IPS DF 4.7 (cell line): ENCODE measurements around the gene LACTB.
A peak's percentile ranks its signal among the peaks of the same experiment; 100 is the strongest.

Experiments
- DNase-seq: peaks from one replicate; pipeline ENCODE4 v3.0.0-alpha.2; 2013; ENCODE audit warnings: low spot score; ENCODE audit errors: extremely low read depth

The LACTB gene

DNA sequence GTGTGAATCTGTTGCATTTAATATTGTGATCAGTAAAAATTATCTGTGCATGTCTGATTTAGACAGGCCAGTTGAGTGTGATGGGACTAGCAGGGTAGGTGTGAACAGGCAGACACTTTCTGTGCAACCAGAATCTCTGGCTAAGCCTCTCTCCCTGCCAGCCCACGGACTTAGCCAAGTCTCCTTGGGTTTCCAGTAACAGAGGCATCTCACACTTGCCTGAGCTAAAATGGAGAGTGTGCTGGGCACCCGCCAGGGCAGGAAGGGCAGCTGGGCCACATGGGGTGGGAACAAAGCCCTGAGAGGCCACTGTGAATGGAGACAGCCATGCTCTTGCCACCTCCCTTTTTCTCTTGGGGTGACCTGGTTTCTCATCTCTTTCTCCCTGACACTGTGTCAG, 48.1 kb downstream of the LACTB start:
- no peak for DNase-seq

GRCh38 chr15:63172376-63172775, 50.7 kb downstream of the LACTB start:
- DNase-seq = no peak

GRCh38 chr15:63172851-63173451, 51.3 kb downstream of the LACTB start:
- DNase-seq = no peak

- DNase-seq = no peak
Observed at GRCh38 chr15:63176302-63176701, 54.6 kb downstream of the LACTB start.

GRCh38 chr15:63178034-63178433, 56.4 kb downstream of the LACTB start:
- no peak for DNase-seq

DNA sequence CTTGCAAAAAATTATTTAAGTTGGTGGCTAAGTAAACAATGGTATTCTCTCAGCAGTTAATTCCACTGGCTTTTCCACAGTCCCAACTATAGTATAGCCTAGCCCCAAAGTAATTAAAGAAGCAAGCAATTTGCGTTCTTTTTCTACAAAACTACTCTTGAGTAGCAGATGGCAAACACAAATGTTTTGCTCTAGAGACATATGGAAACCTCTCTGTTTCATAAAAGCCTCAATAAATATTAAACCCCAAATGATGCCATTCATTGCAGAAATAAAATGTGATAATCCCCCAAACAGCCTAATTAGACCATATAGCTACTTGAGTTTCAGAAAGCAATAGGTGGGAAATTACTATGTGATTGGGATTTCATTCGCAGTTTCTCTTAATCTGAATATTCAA, 59.1 kb downstream of the LACTB start:
- no peak for DNase-seq

GRCh38 chr15:63181648-63182047, 60.0 kb downstream of the LACTB start:
- DNase-seq = no peak

- no peak for DNase-seq
Observed at GRCh38 chr15:63185206-63185605, 63.5 kb downstream of the LACTB start.

- no peak for DNase-seq
Observed at GRCh38 chr15:63186065-63186464, 64.4 kb downstream of the LACTB start.

DNA sequence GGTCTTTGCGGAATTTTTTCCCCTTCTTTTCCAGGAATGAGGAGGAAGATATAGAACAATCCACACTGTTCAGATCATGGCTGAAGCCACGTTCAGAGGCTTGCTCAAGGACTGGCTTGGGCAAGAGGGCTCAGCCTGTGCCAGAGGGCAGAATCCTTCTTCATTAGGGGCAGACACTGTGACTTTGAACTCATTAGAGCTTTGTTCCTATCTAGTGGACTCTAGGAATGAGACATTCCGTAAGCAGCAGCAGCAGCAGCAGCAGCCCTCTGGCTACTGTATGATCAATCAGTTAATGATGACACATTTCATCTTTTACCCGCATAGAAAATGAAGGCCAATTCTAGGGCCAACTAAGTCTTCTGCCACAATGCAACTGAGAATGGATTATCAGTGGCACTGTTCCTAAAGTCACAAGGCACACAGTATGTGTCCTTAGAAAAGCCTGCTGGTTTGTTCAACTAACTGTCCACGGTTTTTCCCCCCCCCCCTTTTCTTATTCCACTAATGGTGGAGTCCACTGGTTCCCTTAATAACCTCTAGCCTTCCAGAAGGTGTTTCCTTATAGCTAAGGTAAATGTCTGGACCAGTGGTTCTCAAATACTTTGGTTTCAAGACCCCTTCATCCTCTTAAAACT, 66.0 kb downstream of the LACTB start:
- no peak for DNase-seq

GRCh38 chr15:63188247-63188925, 66.7 kb downstream of the LACTB start:
- DNase-seq = no peak

DNA sequence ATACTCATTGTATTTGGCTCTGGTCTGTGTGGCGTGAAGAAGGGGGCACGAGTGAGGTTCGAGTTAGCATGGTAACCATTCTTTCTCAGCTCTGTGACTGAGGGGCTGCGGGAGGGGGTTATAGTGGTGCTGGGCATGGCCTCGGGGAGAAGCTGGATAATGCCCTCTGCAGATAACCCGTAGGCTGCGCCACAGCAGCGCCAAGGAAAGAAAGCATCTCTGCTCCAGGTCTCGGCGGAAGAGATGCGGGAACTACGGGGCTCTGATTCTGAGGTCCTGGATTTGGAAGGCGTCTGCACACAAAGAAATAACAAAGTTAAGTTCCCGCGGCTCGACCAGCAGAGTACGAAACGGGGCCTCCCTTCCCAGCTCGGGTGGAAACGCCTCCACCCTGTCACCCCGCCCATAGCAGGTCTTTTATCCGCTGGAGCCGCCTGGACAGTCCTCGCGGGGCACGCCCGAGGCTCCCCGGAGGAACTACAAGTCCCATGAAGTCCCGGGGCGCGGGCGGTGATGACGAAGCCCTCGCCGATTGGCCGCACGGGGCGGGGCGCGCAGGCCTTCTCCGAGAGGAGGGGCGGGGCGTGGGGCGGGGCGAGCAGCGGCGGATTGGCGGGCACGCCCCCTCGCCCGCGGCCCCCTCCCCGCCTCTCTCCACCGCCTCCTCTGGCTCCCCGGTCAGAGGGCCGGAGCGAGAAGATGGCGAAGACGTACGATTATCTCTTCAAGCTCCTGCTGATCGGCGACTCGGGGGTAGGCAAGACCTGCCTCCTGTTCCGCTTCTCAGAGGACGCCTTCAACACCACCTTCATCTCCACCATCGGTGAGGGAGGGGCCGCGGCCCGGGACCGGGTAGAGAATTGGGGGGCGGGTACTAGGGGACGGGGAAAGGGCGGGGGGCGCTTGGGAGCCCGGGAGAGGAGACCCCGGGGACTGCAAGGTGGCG, 67.5 kb downstream of the LACTB start, which contains the start of gene RAB8B:
RAB8B (plus strand) TSS at position 681 of the 946 bp plus-strand sequence; CDS start at position 700, 19 bp downstream.
- DNase-seq = peak; percentile 66

- no peak for DNase-seq
Observed at GRCh38 chr15:63189941-63190768, 68.5 kb downstream of the LACTB start.

DNA sequence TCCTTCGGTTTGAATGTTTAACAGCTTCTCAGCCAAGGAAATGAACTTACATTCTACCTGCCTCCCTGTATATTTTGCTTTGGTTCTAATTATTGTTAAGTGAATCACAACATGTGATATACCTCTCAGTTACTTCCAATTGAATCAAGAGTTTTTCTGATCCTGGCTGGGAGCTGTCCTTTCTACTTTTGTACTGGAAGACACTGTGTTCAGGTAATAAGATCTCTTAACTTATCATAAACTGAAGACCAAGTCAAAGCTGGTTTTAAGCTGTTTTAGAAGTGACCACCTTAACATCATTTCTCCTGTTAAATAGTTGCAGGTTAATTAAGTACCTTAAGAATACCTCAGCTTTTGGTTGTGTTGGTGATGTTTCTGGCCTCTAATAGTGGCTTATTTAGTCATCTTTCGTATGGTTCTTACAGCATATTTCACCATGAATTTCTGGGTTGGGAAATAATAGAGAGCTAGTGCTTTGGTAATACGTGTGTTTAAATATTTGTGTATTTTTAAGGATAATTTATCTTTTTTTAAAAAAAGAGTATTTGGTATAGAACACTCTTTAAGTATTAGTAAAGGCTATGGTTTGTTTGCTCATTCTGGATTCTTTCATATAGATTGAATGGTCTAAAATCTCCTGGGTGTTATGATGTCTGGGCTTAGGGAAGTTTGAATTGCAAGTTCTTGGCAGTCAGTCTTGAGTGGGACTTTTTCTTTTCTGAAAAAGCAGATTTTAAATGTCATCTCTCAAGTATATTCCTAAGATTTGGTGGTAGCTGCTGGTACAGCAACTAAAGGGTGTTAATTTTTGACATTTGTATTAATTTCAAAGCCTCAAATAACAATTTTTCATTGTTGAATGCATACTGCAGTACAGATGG, 69.3 kb downstream of the LACTB start:
- no peak for DNase-seq
